Chondrocyte (in vitro differentiated cells): ENCODE results near the gene MAGEA2B. TPM values are rescaled to one million over a fixed set of nuclear protein-coding genes. Genes with fewer than 3 reads are reported as not detected.
"Not testable (repeated sequence)": the region's sequence is repeated elsewhere in the genome, so short reads cannot be mapped to it uniquely, and the experiment has no call there.

ENCODE experiments used
- DNase-seq: peaks from one replicate; pipeline ENCODE4 v3.0.0; 2021; ENCODE audit warnings: mixed read lengths, low spot score
- H3K27ac Mint-ChIP-seq: one replicate; pipeline ENCODE4 v1.8.0; 2021; ENCODE audit warnings: mild to moderate bottlenecking, moderate library complexity, mixed read lengths; ENCODE audit not compliant: unreplicated experiment
- H3K27me3 Mint-ChIP-seq: 2 replicates; pipeline ENCODE4 v1.8.0; 2021; ENCODE audit warnings: low read depth, mixed read lengths
- H3K36me3 Mint-ChIP-seq: 2 replicates; pipeline ENCODE4 v1.8.0; 2021; ENCODE audit warnings: low read depth, mixed read lengths
- H3K4me1 Mint-ChIP-seq: 2 replicates; pipeline ENCODE4 v1.8.0; 2021; ENCODE audit warnings: low read depth, mild to moderate bottlenecking, mixed read lengths
- H3K4me3 Mint-ChIP-seq: one replicate; pipeline ENCODE4 v1.8.0; 2021; ENCODE audit warnings: mild to moderate bottlenecking, moderate library complexity, mixed read lengths; ENCODE audit not compliant: unreplicated experiment
- H3K9me3 Mint-ChIP-seq: 2 replicates; pipeline ENCODE4 v1.8.0; 2021; ENCODE audit warnings: low read depth, mixed read lengths
- CTCF ChIP-seq: fragments of 200-600 bp; sonication (generic); IDR thresholded peaks from 2 replicates; pipeline ENCODE4 v1.5.0; 2021; ENCODE audit warnings: antibody characterized with exemption, mild to moderate bottlenecking, moderate library complexity
- total RNA-seq: library from RNA; stranded (reverse); gene quantifications from 3 replicates; pipeline ENCODE4 v1.2.1, GENCODE V29; 2021

Gene MAGEA2B
- total RNA-seq, 1 donor from 2014 or later = not detected

- Mint-ChIP-seq H3K27me3 (no peaks in the 10 kb centered on the region), H3K4me3 (no peak overlapping the region), H3K27ac (no peak overlapping the region), H3K9me3 (peaks cover 32% of the 10 kb centered on the region), H3K4me1 (no peaks in the 10 kb centered on the region), H3K36me3 (no peaks in the 10 kb centered on the region)
- TF ChIP-seq CTCF = no peak
- DNase-seq = no peak
These were observed 11.0 kb downstream of the MAGEA2B start for GRCh38 chrX:152725409-152725808.

- no peak within 1 kb of the TSS for H3K4me3 Mint-ChIP-seq
- no peak within 1 kb of the TSS for H3K27ac Mint-ChIP-seq
- DNase-seq = peak; percentile 61
- H3K36me3 Mint-ChIP-seq = no peaks in the 10 kb centered on the region
- no peaks in the 10 kb centered on the region for H3K27me3 Mint-ChIP-seq
- H3K4me1 Mint-ChIP-seq = no peaks in the 10 kb centered on the region
- H3K9me3 Mint-ChIP-seq = peaks cover 28% of the 10 kb centered on the region
- TF ChIP-seq CTCF = no peak
These were observed 19.0 kb downstream of the MAGEA2B start, which contains the start of the genes CSAG1 and MAGEA12 for GRCh38 chrX:152733261-152733975. CSAG1 (minus strand) TSS chrX:152733721; CDS start chrX:152732460, 1,261 bp downstream. MAGEA12 (plus strand) TSS chrX:152733757; CDS start chrX:152736162, 2,405 bp downstream.

GRCh38 chrX:152734143-152734858 lies 19.9 kb downstream of the MAGEA2B start:
- not testable (repeated sequence) for H3K27ac Mint-ChIP-seq, H3K27me3 Mint-ChIP-seq, H3K36me3 Mint-ChIP-seq, H3K4me3 Mint-ChIP-seq, H3K4me1 Mint-ChIP-seq
- peak; percentile 44 for DNase-seq
- peaks cover 23% of the 10 kb centered on the region for H3K9me3 Mint-ChIP-seq

GRCh38 chrX:152735101-152735500 lies 20.7 kb downstream of the MAGEA2B start:
- peak; percentile 17 for DNase-seq
- no peaks in the 10 kb centered on the region for H3K27me3 Mint-ChIP-seq
- peaks cover 23% of the 10 kb centered on the region for H3K9me3 Mint-ChIP-seq
- no peak for TF ChIP-seq CTCF
- no peak overlapping the region for H3K4me3 Mint-ChIP-seq
- H3K36me3 Mint-ChIP-seq = no peaks in the 10 kb centered on the region
- H3K27ac Mint-ChIP-seq = no peak overlapping the region
- no peaks in the 10 kb centered on the region for H3K4me1 Mint-ChIP-seq

GRCh38 chrX:152735860-152736511 lies 21.6 kb downstream of the MAGEA2B start:
- peak; percentile 77 for DNase-seq
- no peak for TF ChIP-seq CTCF
- no peak overlapping the region for H3K27ac Mint-ChIP-seq

GRCh38 chrX:152736528-152736927 lies 22.1 kb downstream of the MAGEA2B start:
- H3K4me3 Mint-ChIP-seq, H3K4me1 Mint-ChIP-seq, H3K27me3 Mint-ChIP-seq, H3K36me3 Mint-ChIP-seq, H3K27ac Mint-ChIP-seq: not testable (repeated sequence)
- DNase-seq = peak; percentile 40
- peaks cover 22% of the 10 kb centered on the region for H3K9me3 Mint-ChIP-seq

More at GRCh38 chrX:152735860-152736511, 21.6 kb downstream of the MAGEA2B start:
- Mint-ChIP-seq H3K4me3 (no peak overlapping the region), H3K27me3 (no peaks in the 10 kb centered on the region), H3K4me1 (no peaks in the 10 kb centered on the region), H3K9me3 (peaks cover 27% of the 10 kb centered on the region), H3K36me3 (no peaks in the 10 kb centered on the region)
